ENCODE results near the gene SDR9C7.
"Not testable (repeated sequence)": the region's sequence is repeated elsewhere in the genome, so short reads cannot be mapped to it uniquely, and the experiment has no call there.

Gene SDR9C7

DNA sequence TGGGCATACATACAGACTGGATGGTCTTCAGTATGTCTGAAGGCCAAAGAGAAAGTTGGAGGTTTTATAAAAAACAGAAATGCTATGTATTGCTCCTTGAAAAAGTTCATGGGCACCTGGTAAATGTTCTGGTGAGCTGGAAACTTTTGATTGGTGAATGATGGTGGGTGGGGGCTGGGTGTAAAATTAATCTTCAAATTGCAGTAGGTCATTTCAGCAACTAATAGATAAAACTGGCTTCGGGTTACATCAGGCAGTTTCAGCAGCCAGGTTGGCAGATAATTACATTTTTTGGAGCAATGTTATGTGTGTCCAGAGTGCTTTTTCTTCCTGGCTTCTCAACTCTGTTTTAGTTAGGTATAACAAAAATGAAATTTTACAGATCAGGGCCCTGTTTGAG lies 35.3 kb downstream of the SDR9C7 start:
- ChIA-PET POLR2A (ENCODE audit: low non-redundant PET) (no interaction called here), CTCF (interaction anchor here (0.8 kb wide), 2 partner anchors 13 to 68 kb away, joined by 4 read pairs; no protein-coding TSS in a partner anchor)
- DNase-seq (ENCODE audit: low spot score): no peak
- no peak overlapping the region for H3K27ac ChIP-seq
- TF ChIP-seq, protein P1, sequence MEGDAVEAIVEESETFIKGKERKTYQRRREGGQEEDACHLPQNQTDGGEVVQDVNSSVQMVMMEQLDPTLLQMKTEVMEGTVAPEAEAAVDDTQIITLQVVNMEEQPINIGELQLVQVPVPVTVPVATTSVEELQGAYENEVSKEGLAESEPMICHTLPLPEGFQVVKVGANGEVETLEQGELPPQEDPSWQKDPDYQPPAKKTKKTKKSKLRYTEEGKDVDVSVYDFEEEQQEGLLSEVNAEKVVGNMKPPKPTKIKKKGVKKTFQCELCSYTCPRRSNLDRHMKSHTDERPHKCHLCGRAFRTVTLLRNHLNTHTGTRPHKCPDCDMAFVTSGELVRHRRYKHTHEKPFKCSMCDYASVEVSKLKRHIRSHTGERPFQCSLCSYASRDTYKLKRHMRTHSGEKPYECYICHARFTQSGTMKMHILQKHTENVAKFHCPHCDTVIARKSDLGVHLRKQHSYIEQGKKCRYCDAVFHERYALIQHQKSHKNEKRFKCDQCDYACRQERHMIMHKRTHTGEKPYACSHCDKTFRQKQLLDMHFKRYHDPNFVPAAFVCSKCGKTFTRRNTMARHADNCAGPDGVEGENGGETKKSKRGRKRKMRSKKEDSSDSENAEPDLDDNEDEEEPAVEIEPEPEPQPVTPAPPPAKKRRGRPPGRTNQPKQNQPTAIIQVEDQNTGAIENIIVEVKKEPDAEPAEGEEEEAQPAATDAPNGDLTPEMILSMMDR (conservative IDR thresholded peaks at IDR 0.05; ENCODE audit: low read depth): no peak

- no peak overlapping the region for H3K27ac ChIP-seq
- DNase-seq (ENCODE audit: low spot score): peak; percentile 86
- TF ChIP-seq, protein P1 (conservative IDR thresholded peaks at IDR 0.05; ENCODE audit: low read depth): no peak
- POLR2A ChIA-PET (ENCODE audit: low non-redundant PET): interaction anchor here (0.6 kb wide), 1 partner anchor 29 kb away, joined by 3 read pairs; no protein-coding TSS in a partner anchor
- CTCF ChIA-PET: interaction anchor here (0.6 to 0.8 kb wide), 3 partner anchors 14 to 819 kb away, joined by 4 read pairs; no protein-coding TSS in a partner anchor
Observed at GRCh38 chr12:56897844-56898361, 36.3 kb downstream of the SDR9C7 start.

DNA sequence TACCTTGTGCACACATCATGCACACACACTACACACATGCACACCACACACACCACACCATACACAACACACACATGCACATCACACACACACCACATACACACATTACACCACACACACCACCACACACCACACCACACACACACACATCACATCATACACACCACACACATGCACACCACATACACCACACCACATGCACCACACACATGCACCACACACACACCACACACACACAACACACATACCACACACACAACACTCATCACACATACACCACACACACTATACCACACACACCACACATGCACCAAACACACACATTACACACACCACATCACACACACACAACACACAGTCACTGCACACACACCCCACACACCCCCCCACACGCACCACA lies 38.1 kb downstream of the SDR9C7 start:
- ChIA-PET CTCF (interaction anchor here (0.6 kb wide), 1 partner anchor 216 kb away, joined by 3 read pairs; no protein-coding TSS in a partner anchor), POLR2A (ENCODE audit: low non-redundant PET) (no interaction called here)
- no peak for DNase-seq (ENCODE audit: low spot score)
- TF ChIP-seq, protein P1 (conservative IDR thresholded peaks at IDR 0.05; ENCODE audit: low read depth): no peak
- no peak overlapping the region for H3K27ac ChIP-seq

- ChIA-PET POLR2A (ENCODE audit: low non-redundant PET) (no interaction called here), CTCF (no interaction called here)
- DNase-seq (ENCODE audit: low spot score): no peak
- TF ChIP-seq, protein P1 (conservative IDR thresholded peaks at IDR 0.05; ENCODE audit: low read depth): no peak
- no peak overlapping the region for H3K27ac ChIP-seq
Observed at GRCh38 chr12:56894698-56895368, 39.4 kb downstream of the SDR9C7 start.

GRCh38 chr12:56891885-56892284 lies 42.3 kb downstream of the SDR9C7 start:
- CTCF ChIA-PET; DNase-seq (ENCODE audit: low spot score); H3K27ac ChIP-seq; POLR2A ChIA-PET (ENCODE audit: low non-redundant PET): not testable (repeated sequence)

DNA sequence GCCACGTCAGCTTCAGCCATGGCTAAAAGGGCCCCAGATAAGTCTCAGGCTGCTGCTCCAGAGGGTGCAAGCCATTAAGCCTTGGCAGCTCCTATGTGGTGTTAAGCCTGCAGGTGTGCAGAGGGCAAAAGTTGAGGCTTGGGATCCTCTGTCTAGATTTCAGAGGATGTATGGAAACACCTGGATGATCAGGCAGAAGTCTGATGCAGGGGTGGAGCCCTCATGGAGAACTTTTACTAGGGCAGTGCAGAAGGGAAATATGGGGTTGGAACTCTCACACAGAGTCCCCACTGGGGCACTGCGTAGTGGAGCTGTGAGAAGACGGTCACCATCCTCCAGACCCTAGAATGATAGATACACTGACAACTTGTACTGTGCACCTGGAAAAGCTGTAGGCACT lies 47.9 kb downstream of the SDR9C7 start:
- CTCF ChIA-PET: no interaction called here
- TF ChIP-seq, protein P1 (conservative IDR thresholded peaks at IDR 0.05; ENCODE audit: low read depth): no peak
- no peak for DNase-seq (ENCODE audit: low spot score)
- POLR2A ChIA-PET (ENCODE audit: low non-redundant PET): no interaction called here
- H3K27ac ChIP-seq: no peak overlapping the region

DNA sequence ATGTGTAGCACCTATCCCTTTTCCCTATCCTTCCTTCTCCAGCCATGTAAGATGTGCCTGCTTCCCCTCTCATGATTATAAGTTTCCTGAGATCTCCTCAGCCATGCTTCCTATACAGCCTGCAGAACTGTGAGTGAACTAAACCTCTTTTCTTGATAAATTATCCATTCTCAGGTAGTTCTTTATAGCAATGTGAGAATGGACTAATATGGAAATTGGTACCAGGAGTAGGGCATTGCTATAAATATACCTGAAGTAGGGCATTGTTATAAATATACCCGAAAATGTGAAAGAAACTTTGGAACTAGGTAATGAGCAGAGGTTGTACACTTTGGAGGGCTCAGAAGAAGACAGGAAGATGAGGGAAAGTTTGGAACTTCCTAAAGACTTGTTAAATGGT lies 48.9 kb downstream of the SDR9C7 start:
- TF ChIP-seq, protein P1 (conservative IDR thresholded peaks at IDR 0.05; ENCODE audit: low read depth): no peak
- POLR2A ChIA-PET (ENCODE audit: low non-redundant PET): no interaction called here
- DNase-seq (ENCODE audit: low spot score): no peak
- no peak overlapping the region for H3K27ac ChIP-seq
- CTCF ChIA-PET: interaction anchor here (0.7 kb wide), 1 partner anchor 21 kb away, joined by 4 read pairs; no protein-coding TSS in a partner anchor

All from RWPE1 (cell line).